ENCODE data around the gene EPB42.
"Not testable (repeated sequence)": the region's sequence is repeated elsewhere in the genome, so short reads cannot be mapped to it uniquely, and the experiment has no call there.

Gene EPB42

GRCh38 chr15:43241100-43241499 is 20.3 kb upstream of the EPB42 start:
- Histone ChIP-seq H3K36me3 (ENCODE audit: control insufficient read depth in 2 of 2, insufficient read depth in 2 of 2, low read length in 2 of 2) (no peaks in the 10 kb centered on the region), H3K27me3 (ENCODE audit: control insufficient read depth in 1 of 2, insufficient read depth in 2 of 2, low read length in 2 of 2) (peaks cover 0 to 6% of the 10 kb centered on the region in 2 donors), H3K9me3 (ENCODE audit: control insufficient read depth in 2 of 2, low read length in 2 of 2) (peaks cover 0 to under 1% of the 10 kb centered on the region in 2 donors), H3K27ac (ENCODE audit: low read length) (no peak overlapping the region), H3K4me1 (ENCODE audit: control insufficient read depth, insufficient read depth, low read length) (no peaks in the 10 kb centered on the region), H3K4me3 (ENCODE audit: low read length in 2 of 2) (no peak overlapping the region), H3K9ac (ENCODE audit: low read length in 2 of 2) (no peak overlapping the region)

- H3K27me3 ChIP-seq (ENCODE audit: control insufficient read depth in 1 of 2, insufficient read depth in 2 of 2, low read length in 2 of 2), result peaks cover 0 to 6% of the 10 kb centered on the region in 2 donors
- no peak overlapping the region for H3K9ac ChIP-seq (ENCODE audit: low read length in 2 of 2)
- H3K9me3 ChIP-seq (ENCODE audit: control insufficient read depth in 2 of 2, low read length in 2 of 2), result no peaks in the 10 kb centered on the region
- H3K4me1 ChIP-seq (ENCODE audit: control insufficient read depth, insufficient read depth, low read length), result no peaks in the 10 kb centered on the region
- no peak overlapping the region for H3K27ac ChIP-seq (ENCODE audit: low read length)
- H3K4me3 ChIP-seq (ENCODE audit: low read length in 2 of 2), result no peak overlapping the region
- H3K36me3 ChIP-seq (ENCODE audit: control insufficient read depth in 2 of 2, insufficient read depth in 2 of 2, low read length in 2 of 2), result no peaks in the 10 kb centered on the region
Observed at GRCh38 chr15:43239732-43240491, 19.1 kb upstream of the EPB42 start.

GRCh38 chr15:43238671-43239131 is 17.9 kb upstream of the EPB42 start:
- H3K9ac ChIP-seq (ENCODE audit: low read length in 2 of 2), result no peak overlapping the region
- H3K27ac ChIP-seq (ENCODE audit: low read length), result no peak overlapping the region
- peaks cover 0 to 6% of the 10 kb centered on the region in 2 donors for H3K27me3 ChIP-seq (ENCODE audit: control insufficient read depth in 1 of 2, insufficient read depth in 2 of 2, low read length in 2 of 2)
- no peaks in the 10 kb centered on the region for H3K4me1 ChIP-seq (ENCODE audit: control insufficient read depth, insufficient read depth, low read length)
- no peak overlapping the region for H3K4me3 ChIP-seq (ENCODE audit: low read length in 2 of 2)
- H3K36me3 ChIP-seq (ENCODE audit: control insufficient read depth in 2 of 2, insufficient read depth in 2 of 2, low read length in 2 of 2), result no peaks in the 10 kb centered on the region
- H3K9me3 ChIP-seq (ENCODE audit: control insufficient read depth in 2 of 2, low read length in 2 of 2), result no peaks in the 10 kb centered on the region

- no peak overlapping the region for H3K27ac ChIP-seq (ENCODE audit: low read length)
- H3K4me3 ChIP-seq (ENCODE audit: low read length in 2 of 2), result no peak overlapping the region
- no peaks in the 10 kb centered on the region for H3K9me3 ChIP-seq (ENCODE audit: control insufficient read depth in 2 of 2, low read length in 2 of 2)
- H3K9ac ChIP-seq (ENCODE audit: low read length in 2 of 2), result no peak overlapping the region
- H3K36me3 ChIP-seq (ENCODE audit: control insufficient read depth in 2 of 2, insufficient read depth in 2 of 2, low read length in 2 of 2), result no peaks in the 10 kb centered on the region
- H3K4me1 ChIP-seq (ENCODE audit: control insufficient read depth, insufficient read depth, low read length), result no peaks in the 10 kb centered on the region
- peaks cover 0 to 6% of the 10 kb centered on the region in 2 donors for H3K27me3 ChIP-seq (ENCODE audit: control insufficient read depth in 1 of 2, insufficient read depth in 2 of 2, low read length in 2 of 2)
Observed at GRCh38 chr15:43237842-43238470, 17.1 kb upstream of the EPB42 start.

GRCh38 chr15:43235536-43235935 is 14.7 kb upstream of the EPB42 start:
- no peaks in the 10 kb centered on the region for H3K9me3 ChIP-seq (ENCODE audit: control insufficient read depth in 2 of 2, low read length in 2 of 2)
- no peak overlapping the region for H3K4me3 ChIP-seq (ENCODE audit: low read length in 2 of 2)
- H3K36me3 ChIP-seq (ENCODE audit: control insufficient read depth in 2 of 2, insufficient read depth in 2 of 2, low read length in 2 of 2), result no peaks in the 10 kb centered on the region
- H3K27me3 ChIP-seq (ENCODE audit: control insufficient read depth in 1 of 2, insufficient read depth in 2 of 2, low read length in 2 of 2), result peaks cover 0 to 6% of the 10 kb centered on the region in 2 donors
- H3K27ac ChIP-seq (ENCODE audit: low read length), result no peak overlapping the region
- H3K4me1 ChIP-seq (ENCODE audit: control insufficient read depth, insufficient read depth, low read length), result no peaks in the 10 kb centered on the region
- no peak overlapping the region for H3K9ac ChIP-seq (ENCODE audit: low read length in 2 of 2)

- no peak overlapping the region for H3K9ac ChIP-seq (ENCODE audit: low read length in 2 of 2)
- H3K9me3 ChIP-seq (ENCODE audit: control insufficient read depth in 2 of 2, low read length in 2 of 2), result no peaks in the 10 kb centered on the region
- no peaks in the 10 kb centered on the region for H3K27me3 ChIP-seq (ENCODE audit: control insufficient read depth in 1 of 2, insufficient read depth in 2 of 2, low read length in 2 of 2)
- no peak overlapping the region for H3K27ac ChIP-seq (ENCODE audit: low read length)
- H3K4me3 ChIP-seq (ENCODE audit: low read length in 2 of 2), result no peak overlapping the region
- no peaks in the 10 kb centered on the region for H3K4me1 ChIP-seq (ENCODE audit: control insufficient read depth, insufficient read depth, low read length)
- H3K36me3 ChIP-seq (ENCODE audit: control insufficient read depth in 2 of 2, insufficient read depth in 2 of 2, low read length in 2 of 2), result no peaks in the 10 kb centered on the region
Observed at GRCh38 chr15:43232289-43232874, 11.6 kb upstream of the EPB42 start.

GRCh38 chr15:43230640-43231115 is 9.9 kb upstream of the EPB42 start:
- Histone ChIP-seq H3K9me3 (ENCODE audit: control insufficient read depth in 2 of 2, low read length in 2 of 2) (no peaks in the 10 kb centered on the region), H3K4me3 (ENCODE audit: low read length in 2 of 2) (no peak overlapping the region), H3K36me3 (ENCODE audit: control insufficient read depth in 2 of 2, insufficient read depth in 2 of 2, low read length in 2 of 2) (no peaks in the 10 kb centered on the region), H3K27ac (ENCODE audit: low read length) (no peak overlapping the region), H3K9ac (ENCODE audit: low read length in 2 of 2) (no peak overlapping the region), H3K4me1 (ENCODE audit: control insufficient read depth, insufficient read depth, low read length) (no peaks in the 10 kb centered on the region), H3K27me3 (ENCODE audit: control insufficient read depth in 1 of 2, insufficient read depth in 2 of 2, low read length in 2 of 2) (no peaks in the 10 kb centered on the region)

GRCh38 chr15:43229977-43230376 is 9.2 kb upstream of the EPB42 start:
- Histone ChIP-seq H3K36me3 (ENCODE audit: control insufficient read depth in 2 of 2, insufficient read depth in 2 of 2, low read length in 2 of 2) (no peaks in the 10 kb centered on the region), H3K4me3 (ENCODE audit: low read length in 2 of 2) (no peak overlapping the region), H3K9me3 (ENCODE audit: control insufficient read depth in 2 of 2, low read length in 2 of 2) (no peaks in the 10 kb centered on the region), H3K27ac (ENCODE audit: low read length) (no peak overlapping the region), H3K27me3 (ENCODE audit: control insufficient read depth in 1 of 2, insufficient read depth in 2 of 2, low read length in 2 of 2) (no peaks in the 10 kb centered on the region), H3K4me1 (ENCODE audit: control insufficient read depth, insufficient read depth, low read length) (peaks cover 3% of the 10 kb centered on the region), H3K9ac (ENCODE audit: low read length in 2 of 2) (no peak overlapping the region)

- H3K9ac ChIP-seq (ENCODE audit: low read length in 2 of 2), result no peak overlapping the region
- no peak overlapping the region for H3K4me3 ChIP-seq (ENCODE audit: low read length in 2 of 2)
- H3K9me3 ChIP-seq (ENCODE audit: control insufficient read depth in 2 of 2, low read length in 2 of 2), result no peaks in the 10 kb centered on the region
- no peaks in the 10 kb centered on the region for H3K36me3 ChIP-seq (ENCODE audit: control insufficient read depth in 2 of 2, insufficient read depth in 2 of 2, low read length in 2 of 2)
- H3K27me3 ChIP-seq (ENCODE audit: control insufficient read depth in 1 of 2, insufficient read depth in 2 of 2, low read length in 2 of 2), result no peaks in the 10 kb centered on the region
- H3K27ac ChIP-seq (ENCODE audit: low read length), result no peak overlapping the region
- peaks cover 3% of the 10 kb centered on the region for H3K4me1 ChIP-seq (ENCODE audit: control insufficient read depth, insufficient read depth, low read length)
Observed at GRCh38 chr15:43226436-43227305, 5.9 kb upstream of the EPB42 start.

- H3K27me3 ChIP-seq (ENCODE audit: control insufficient read depth in 1 of 2, insufficient read depth in 2 of 2, low read length in 2 of 2); H3K9me3 ChIP-seq (ENCODE audit: control insufficient read depth in 2 of 2, low read length in 2 of 2); H3K4me3 ChIP-seq (ENCODE audit: low read length in 2 of 2); H3K36me3 ChIP-seq (ENCODE audit: control insufficient read depth in 2 of 2, insufficient read depth in 2 of 2, low read length in 2 of 2); H3K9ac ChIP-seq (ENCODE audit: low read length in 2 of 2); H3K4me1 ChIP-seq (ENCODE audit: control insufficient read depth, insufficient read depth, low read length); H3K27ac ChIP-seq (ENCODE audit: low read length): not testable (repeated sequence)
Observed at GRCh38 chr15:43225950-43226255, 5.1 kb upstream of the EPB42 start.
